ENCODE measurements around the gene INPP5F.

- TF ChIP-seq CTCF (conservative IDR thresholded peaks at IDR 0.05; ENCODE audit: low read depth in 2 of 2), result no peak
- TF ChIP-seq REST (IDR thresholded peaks at IDR 0.05; ENCODE audit: unreplicated experiment), result no peak
- TF ChIP-seq EZH2 (IDR thresholded peaks at IDR 0.05; ENCODE audit: low read depth, unreplicated experiment), result no peak
- no peak for TF ChIP-seq CREB1 (CRISPR knock-in tag; IDR thresholded peaks at IDR 0.05; ENCODE audit: low read depth)
- TF ChIP-seq POLR2AphosphoS5 (IDR thresholded peaks at IDR 0.05; ENCODE audit: low read depth), result no peak
- TF ChIP-seq EZH2phosphoT487 (IDR thresholded peaks at IDR 0.05; ENCODE audit: unreplicated experiment), result no peak
- TF ChIP-seq ETS1 (IDR thresholded peaks at IDR 0.05), result no peak
- TF ChIP-seq STAT1 (IDR thresholded peaks at IDR 0.05; ENCODE audit: unreplicated experiment), result no peak
- TF ChIP-seq ZNF114 (CRISPR knock-in tag; IDR thresholded peaks at IDR 0.05), result no peak
- no peak for TF ChIP-seq JUNB (IDR thresholded peaks at IDR 0.05; ENCODE audit: unreplicated experiment)
- no peak for TF ChIP-seq ZNF331 (CRISPR knock-in tag; IDR thresholded peaks at IDR 0.05; ENCODE audit: low read depth)
- TF ChIP-seq ZNF462 (CRISPR knock-in tag; IDR thresholded peaks at IDR 0.05), result no peak
- no peak for TF ChIP-seq NANOG (IDR thresholded peaks at IDR 0.05; ENCODE audit: borderline replicate concordance)
Observed at GRCh38 chr10:119831656-119832055, 105.8 kb downstream of the INPP5F start.
